Glutamatergic neuron (in vitro differentiated cells): ENCODE measurements around the gene SPSB4. TPM values are rescaled to one million over a fixed set of nuclear protein-coding genes. Genes with fewer than 3 reads are reported as not detected.

Experiments used
- DNase-seq: peaks from one replicate; pipeline ENCODE4 v3.0.0; 2022
- H3K27ac Mint-ChIP-seq: one replicate; pipeline ENCODE4 v1.8.0; 2020; ENCODE audit warnings: mild to moderate bottlenecking, mixed read lengths, inconsistent platforms; ENCODE audit not compliant: unreplicated experiment
- H3K27me3 Mint-ChIP-seq: one replicate; pipeline ENCODE4 v1.8.0; 2020; ENCODE audit warnings: mild to moderate bottlenecking, moderate library complexity, mixed read lengths, inconsistent platforms; ENCODE audit not compliant: unreplicated experiment
- H3K36me3 Mint-ChIP-seq: one replicate; pipeline ENCODE4 v1.8.0; 2020; ENCODE audit warnings: mild to moderate bottlenecking, mixed read lengths, inconsistent platforms; ENCODE audit not compliant: unreplicated experiment
- H3K4me1 Mint-ChIP-seq: one replicate; pipeline ENCODE4 v1.8.0; 2020; ENCODE audit warnings: mild to moderate bottlenecking, low read depth, mixed read lengths, inconsistent platforms; ENCODE audit not compliant: unreplicated experiment
- H3K4me3 Mint-ChIP-seq: one replicate; pipeline ENCODE4 v1.8.0; 2020; ENCODE audit warnings: mild to moderate bottlenecking, mixed read lengths, inconsistent platforms; ENCODE audit not compliant: unreplicated experiment
- H3K9me3 Mint-ChIP-seq: one replicate; pipeline ENCODE4 v1.8.0; 2020; ENCODE audit warnings: mild to moderate bottlenecking, moderate library complexity, mixed read lengths, inconsistent platforms; ENCODE audit not compliant: unreplicated experiment
- CTCF ChIP-seq: fragments of 200-600 bp; sonication (generic); IDR thresholded peaks from one replicate; pipeline ENCODE4 v1.5.0; 2021; ENCODE audit not compliant: partially characterized antibody, unreplicated experiment
- total RNA-seq: library from RNA; stranded (reverse); fragmentation: NEBNext Ultra II Directional; extraction: Animal tissue kit (Norgen Biotek cat#: 25700); gene quantifications from one replicate; pipeline ENCODE4 v1.2.1, GENCODE V29; 2021; ENCODE audit not compliant: unreplicated experiment

SPSB4 gene
- total RNA-seq, 1 donor from 2014 or later, result 98.4 TPM

- peaks cover 25% of the 10 kb centered on the region for H3K36me3 Mint-ChIP-seq
- peaks cover 16% of the 10 kb centered on the region for H3K9me3 Mint-ChIP-seq
- H3K4me1 Mint-ChIP-seq, result peaks cover 27% of the 10 kb centered on the region
- H3K27me3 Mint-ChIP-seq, result peaks cover 3% of the 10 kb centered on the region
- H3K27ac Mint-ChIP-seq, result peak overlapping the region; percentile 64
- no peak for DNase-seq
- no peak overlapping the region for H3K4me3 Mint-ChIP-seq
- TF ChIP-seq CTCF, result no peak
Observed at GRCh38 chr3:141128126-141128777, 77.1 kb downstream of the SPSB4 start.

- H3K4me3 Mint-ChIP-seq, result no peak overlapping the region
- H3K27me3 Mint-ChIP-seq, result peaks cover 3% of the 10 kb centered on the region
- H3K27ac Mint-ChIP-seq, result peak overlapping the region; percentile 82
- H3K9me3 Mint-ChIP-seq, result peaks cover 16% of the 10 kb centered on the region
- TF ChIP-seq CTCF, result no peak
- peaks cover 20% of the 10 kb centered on the region for H3K4me1 Mint-ChIP-seq
- no peak for DNase-seq
- H3K36me3 Mint-ChIP-seq, result peaks cover 21% of the 10 kb centered on the region
Observed at GRCh38 chr3:141129049-141129448, 77.9 kb downstream of the SPSB4 start.

GRCh38 chr3:141129541-141130011, 78.4 kb downstream of the SPSB4 start:
- DNase-seq, result peak; percentile 45
- Mint-ChIP-seq H3K36me3 (peaks cover 16% of the 10 kb centered on the region), H3K27ac (peak overlapping the region; percentile 82)

GRCh38 chr3:141143517-141143916, 92.4 kb downstream of the SPSB4 start:
- no peak for TF ChIP-seq CTCF
- peaks cover 4% of the 10 kb centered on the region for H3K4me1 Mint-ChIP-seq
- no peak overlapping the region for H3K27ac Mint-ChIP-seq
- peaks cover 31% of the 10 kb centered on the region for H3K36me3 Mint-ChIP-seq
- peaks cover 30% of the 10 kb centered on the region for H3K9me3 Mint-ChIP-seq
- H3K27me3 Mint-ChIP-seq, result peaks cover 11% of the 10 kb centered on the region
- no peak for DNase-seq
- H3K4me3 Mint-ChIP-seq, result no peak overlapping the region

More at GRCh38 chr3:141129541-141130011, 78.4 kb downstream of the SPSB4 start:
- Mint-ChIP-seq H3K9me3 (peaks cover 13% of the 10 kb centered on the region), H3K4me3 (peak overlapping the region; percentile 32), H3K27me3 (peaks cover 2% of the 10 kb centered on the region), H3K4me1 (peaks cover 16% of the 10 kb centered on the region)
- no peak for TF ChIP-seq CTCF

- no peak for TF ChIP-seq CTCF
- peaks cover 13% of the 10 kb centered on the region for H3K27me3 Mint-ChIP-seq
- H3K4me3 Mint-ChIP-seq, result no peak overlapping the region
- DNase-seq, result no peak
- peaks cover 16% of the 10 kb centered on the region for H3K36me3 Mint-ChIP-seq
- peaks cover 17% of the 10 kb centered on the region for H3K4me1 Mint-ChIP-seq
- no peak overlapping the region for H3K27ac Mint-ChIP-seq
- H3K9me3 Mint-ChIP-seq, result peaks cover 11% of the 10 kb centered on the region
Observed at GRCh38 chr3:141146979-141147470, 95.9 kb downstream of the SPSB4 start.
